CD4-positive, alpha-beta T cell treated with Interleukin-12 subunit alpha and Interleukin-12 subunit beta, for 1 hour (primary cell): ENCODE data around the gene RRAS2.

ENCODE experiments used
- DNase-seq: peaks from one replicate; pipeline ENCODE4 v3.0.0-alpha.2; 2020

RRAS2 gene

DNA sequence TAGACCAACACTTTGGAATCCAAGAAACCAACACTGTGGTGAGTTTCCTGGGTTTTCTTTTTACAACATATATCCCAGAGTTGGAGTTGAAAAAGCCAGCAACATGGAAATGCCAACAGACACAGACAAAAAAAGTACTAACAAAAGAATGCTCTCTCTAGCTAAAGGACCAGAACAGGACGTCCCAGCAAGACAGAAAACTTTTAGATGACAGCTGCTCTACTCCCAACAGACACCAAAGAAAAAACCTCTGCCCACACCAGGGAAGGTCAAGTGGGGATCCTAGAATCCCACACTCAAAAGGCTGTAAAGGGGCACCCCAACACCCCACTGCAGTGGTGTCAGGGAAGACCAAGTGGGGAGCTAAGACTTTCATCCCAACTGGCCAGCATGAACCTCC, 23.3 kb downstream of the RRAS2 start:
- no peak for DNase-seq

DNA sequence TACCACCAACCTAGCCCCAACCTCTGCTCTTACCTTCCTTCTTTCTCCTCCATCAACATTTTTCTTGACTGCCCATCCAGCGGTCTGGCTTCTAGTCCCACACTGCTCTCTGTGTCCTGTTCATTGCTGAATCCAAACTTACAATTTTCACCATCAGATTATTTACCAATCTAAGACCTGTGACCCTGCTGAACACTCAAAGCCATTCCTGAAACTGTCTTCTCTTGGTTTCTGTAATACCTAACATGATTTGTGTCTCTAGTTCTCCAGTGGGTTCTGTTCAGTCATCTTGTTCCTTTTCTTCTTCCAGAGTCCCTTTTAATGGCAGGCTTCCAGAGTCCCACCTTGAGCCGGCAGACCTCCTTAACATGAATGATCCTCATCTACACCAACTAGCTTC, 24.1 kb downstream of the RRAS2 start:
- no peak for DNase-seq

DNA sequence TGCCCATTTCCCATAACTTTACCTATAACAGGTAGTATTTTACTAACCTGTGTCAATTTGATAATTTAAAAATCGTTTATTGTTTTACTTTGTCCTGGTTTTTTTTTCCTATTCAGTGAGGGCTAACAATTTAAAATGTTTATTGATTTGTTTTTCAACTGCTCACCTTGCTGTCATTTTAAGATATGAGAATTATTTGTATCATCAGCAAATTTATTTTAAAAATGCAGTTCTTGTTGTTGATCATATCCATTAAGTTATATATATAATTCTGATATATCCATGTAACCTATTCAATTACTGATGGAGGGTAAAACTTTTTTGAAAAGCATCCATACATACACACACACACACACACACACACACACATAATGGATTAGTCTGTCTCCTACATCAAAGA, 24.8 kb downstream of the RRAS2 start:
- DNase-seq: no peak

DNA sequence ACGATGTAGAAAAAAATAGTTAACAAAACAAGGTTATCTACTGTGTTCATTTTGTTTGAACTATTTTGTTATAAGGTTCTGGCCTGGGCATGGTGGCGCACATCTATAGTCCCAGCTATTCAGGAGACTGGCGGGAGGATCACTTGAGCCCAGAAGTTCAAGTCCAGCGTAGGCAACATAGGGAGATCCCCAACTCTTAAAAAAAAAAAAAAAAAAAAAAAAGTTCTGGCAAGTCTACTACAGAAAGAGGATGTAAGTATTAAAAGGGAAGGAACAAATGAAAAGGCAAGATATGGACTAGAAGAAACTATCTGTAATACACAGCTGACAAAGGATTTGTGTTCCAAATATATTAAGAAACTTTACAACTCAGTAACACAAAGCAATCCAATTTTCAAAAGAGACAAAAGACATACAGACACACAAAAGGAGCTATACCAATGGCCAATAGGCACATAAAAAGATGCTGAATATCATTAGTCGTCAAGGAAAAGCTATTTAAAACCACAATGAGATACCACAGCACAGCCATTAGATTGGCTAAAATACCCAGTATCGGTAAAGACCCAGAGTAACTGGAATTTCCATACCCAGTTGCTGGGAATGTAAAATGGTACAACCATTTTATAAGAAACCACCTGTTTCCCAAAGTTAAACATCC, 27.4 kb downstream of the RRAS2 start:
- no peak for DNase-seq

DNA sequence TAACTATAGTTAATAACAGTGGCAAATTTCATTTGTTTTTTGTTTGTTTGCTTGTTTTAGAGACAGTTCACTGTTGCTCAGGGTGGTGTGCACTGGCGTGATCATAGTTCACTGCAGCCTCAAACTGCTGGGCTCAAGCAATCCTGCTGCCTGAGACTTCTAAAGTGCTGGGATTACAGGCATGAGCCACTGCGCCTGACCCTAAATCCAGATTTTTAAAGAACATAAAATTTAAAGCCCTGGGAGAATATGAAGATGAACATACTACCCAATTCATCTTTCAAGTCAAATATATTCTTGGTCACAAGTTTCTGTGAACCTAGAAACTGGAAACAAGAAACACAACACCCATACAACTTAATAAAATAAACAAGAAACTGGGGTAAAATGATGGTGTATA, 28.1 kb downstream of the RRAS2 start:
- no peak for DNase-seq

DNA sequence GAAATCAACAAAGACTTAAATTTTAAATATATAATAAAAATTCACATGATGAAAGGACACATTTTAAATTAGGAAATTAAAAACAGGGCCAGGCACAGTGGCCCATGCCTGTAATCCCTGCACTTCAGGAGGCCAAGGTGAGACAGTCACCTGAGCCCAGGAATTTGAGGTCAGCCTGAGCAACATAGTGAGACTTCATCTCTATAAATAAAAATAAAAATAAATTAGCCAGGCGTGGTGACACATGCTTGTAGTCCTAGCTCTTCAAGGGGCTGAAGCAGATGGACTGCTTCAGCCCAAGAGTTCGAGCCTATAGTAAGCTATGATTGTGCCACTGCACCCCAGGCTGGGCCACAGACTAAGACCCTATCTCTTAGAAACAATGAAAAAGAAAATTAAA, 29.3 kb downstream of the RRAS2 start:
- no peak for DNase-seq

DNA sequence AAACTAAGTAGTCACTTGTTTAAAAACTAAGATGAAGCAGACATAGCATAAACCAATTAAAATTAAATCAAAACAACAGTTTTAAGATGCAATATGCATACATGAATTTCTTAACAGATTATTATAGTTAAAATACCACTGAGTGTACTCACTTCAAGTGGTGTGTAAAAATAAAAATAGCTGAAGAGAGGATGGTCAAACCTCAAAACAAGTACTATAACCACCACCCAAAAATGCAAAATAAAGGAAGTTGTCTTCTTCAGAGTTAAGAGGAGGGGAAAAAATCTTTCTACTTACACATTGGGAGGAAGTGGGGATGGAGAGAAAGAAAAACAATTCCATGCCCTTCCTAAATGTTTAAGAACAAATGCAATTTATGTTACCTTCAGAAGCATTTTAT, 31.9 kb downstream of the RRAS2 start:
- no peak for DNase-seq

DNA sequence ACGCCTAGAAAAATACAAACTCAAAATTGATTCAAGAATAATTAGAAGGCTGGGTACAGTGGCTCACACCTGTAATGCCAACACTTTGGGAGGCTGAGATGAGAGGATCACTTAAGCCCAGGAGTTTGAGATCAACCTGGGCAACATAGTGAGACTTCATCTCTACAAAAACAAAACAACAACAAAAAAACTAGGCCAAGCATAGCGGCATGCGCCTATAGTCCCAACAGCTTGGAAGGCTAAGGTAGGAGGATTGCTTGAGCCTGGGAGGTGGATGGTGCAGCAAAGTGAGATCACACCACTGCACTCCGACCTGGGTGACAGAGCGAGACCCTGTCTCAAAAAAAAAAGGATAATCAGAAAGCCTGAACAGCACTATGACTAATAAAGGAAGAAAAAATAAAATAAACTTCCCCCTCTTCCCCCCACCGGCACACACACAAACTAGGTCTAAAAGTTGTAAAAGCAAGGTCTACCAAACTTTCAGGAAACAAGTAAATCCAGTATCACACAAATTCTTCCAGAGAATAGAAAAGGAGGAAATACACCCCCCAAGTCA, 35.8 kb downstream of the RRAS2 start:
- no peak for DNase-seq

DNA sequence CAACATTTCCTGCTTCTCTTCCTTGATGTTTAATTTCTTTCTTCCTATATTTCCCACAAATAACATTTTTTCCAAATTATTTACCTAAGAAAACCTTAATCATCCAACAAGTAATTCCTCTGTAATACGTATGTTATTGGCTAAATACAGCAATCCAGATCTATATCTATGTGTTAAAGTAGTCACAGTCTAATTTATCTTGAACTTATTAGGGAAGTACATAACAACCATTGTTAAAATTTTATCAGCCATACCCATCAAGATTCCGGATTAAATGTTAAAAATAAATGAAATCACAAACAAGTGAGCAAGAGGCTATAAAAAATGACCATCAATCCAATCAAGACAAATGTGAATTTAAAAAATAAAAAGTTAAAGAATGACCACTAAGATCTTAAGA, 36.5 kb downstream of the RRAS2 start:
- no peak for DNase-seq

DNA sequence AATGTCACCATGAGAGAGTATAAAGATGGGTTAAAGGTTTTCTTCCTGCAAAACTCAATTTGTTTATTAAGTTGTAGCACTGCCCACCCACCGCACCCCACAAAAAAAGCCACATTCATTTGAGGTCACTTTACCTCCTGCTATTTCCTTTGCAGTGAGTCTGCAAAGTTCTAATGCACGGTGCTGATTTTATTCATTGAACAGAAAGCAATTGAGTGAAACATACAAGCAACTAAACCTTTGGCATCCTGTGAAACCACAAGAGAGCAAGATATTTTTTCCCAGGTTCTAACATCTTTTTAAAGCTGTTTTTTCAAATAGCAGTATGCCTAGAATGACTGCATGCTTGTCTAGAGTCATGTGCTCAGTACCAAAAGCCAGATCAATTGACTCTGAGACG, 39.0 kb downstream of the RRAS2 start:
- DNase-seq: peak; percentile 52

DNA sequence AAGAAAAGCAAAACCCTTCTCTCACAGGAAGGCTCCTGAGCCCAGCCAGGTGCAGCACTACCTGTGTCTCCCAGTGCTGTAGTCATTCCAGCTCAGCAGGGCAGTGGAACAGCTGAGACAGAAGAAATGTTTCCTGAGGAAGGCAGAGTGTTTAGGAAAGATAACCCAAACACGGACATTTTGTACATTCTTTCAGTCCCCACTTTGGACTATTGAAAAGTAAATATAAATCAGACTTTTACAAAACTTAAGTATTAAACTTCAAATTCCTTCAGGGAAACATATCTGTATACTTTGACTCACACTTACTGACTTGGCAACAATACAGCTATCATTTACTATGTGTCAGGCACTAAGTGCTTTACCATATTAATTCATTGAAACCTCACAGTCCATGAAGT, 40.4 kb downstream of the RRAS2 start:
- no peak for DNase-seq

DNA sequence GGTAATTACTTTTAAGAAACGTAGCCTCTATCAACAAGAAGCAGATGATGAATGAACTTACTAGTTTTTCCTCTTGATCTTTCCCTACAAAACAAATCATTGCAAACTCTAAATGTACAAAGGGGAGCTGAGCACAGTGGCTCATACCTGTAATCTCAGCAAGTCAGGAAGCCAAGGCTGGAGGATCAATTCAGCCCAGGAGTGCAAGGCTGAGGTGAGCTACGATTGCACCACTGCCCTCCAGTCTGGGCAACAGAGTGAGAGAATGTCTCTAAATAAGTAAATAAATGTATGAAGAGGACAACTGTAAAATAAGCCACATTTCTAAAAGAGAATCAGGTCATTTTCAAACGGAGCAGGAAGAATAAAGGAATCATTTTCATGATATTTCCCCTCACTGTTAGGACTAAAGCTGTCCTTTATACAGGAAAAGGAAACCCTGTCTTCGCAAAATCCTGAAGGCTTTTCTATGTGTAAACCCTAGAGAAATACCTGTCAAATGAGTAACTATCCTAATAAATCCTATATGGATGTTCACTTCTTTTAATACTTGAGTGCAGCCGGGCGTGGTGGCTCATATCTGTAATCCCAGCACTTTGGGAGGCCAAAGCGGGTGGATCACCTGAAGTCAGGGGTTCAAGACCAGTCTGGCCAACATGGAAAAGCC, 41.2 kb downstream of the RRAS2 start:
- no peak for DNase-seq

DNA sequence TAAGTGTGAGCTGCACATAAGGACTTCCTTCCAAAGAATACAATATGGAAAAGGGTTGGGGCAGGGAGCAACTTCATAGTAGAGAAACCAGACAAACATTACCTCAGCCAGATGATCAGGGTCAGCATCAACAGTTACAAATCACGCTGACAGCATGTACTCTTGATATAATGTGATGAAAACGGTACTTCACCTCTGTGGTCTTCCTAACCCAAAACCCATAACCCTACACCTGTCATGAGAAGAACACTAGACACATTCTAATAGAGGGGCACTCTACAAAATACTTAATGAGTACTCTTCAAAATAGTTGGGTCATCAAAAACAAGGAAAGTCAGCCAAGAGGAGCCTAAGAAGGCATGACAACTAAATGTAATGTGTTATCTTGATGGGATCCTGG, 43.9 kb downstream of the RRAS2 start:
- no peak for DNase-seq

DNA sequence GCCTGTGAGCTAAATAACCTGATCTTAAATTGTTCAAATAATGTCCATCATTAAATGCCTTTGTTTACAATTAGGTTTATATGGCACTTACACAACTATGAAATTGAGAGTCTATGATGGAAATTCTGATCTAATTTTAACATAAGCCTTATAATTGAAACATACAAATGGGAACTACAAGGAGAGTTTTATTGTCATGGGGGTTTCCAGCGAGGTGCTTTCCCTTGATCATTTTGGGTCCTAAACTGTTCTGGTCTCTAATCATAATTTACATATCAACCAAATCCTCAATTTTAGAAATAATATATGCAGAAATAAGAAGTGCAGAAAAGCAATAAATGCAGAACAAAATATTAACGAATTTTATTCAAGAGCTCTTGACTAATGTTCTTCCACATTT, 44.9 kb downstream of the RRAS2 start:
- DNase-seq: no peak

DNA sequence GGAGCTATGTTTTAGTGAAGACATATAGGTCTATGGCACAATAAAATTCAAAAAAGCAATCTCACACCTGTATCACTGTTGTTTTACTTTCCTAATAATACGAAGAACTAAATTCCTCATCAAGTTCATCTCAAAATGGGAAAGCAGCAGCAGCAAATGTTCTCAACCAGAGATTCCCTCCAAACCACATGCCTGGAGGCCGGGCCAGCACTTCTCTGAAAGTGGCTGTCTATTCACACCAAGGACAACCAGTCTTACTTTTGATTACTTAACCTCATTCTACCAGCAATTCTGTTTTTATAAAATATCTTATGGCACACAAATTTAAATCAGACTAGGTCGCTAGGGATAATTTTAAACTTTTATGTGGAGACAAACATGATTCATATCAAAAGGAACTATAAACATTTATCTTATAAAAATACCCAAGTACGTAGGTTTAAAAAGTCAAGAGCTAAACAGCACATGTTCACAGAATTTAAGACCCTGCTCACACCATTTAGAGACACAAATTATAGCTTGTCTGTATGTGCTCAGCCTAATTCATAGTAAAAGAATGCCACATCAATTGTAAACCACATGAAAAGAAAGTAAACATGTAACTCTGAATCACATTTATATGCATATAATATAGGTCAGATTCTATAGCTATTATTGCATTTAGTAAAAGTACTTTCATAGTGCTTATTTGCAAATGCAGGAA, 46.1 kb downstream of the RRAS2 start:
- no peak for DNase-seq

DNA sequence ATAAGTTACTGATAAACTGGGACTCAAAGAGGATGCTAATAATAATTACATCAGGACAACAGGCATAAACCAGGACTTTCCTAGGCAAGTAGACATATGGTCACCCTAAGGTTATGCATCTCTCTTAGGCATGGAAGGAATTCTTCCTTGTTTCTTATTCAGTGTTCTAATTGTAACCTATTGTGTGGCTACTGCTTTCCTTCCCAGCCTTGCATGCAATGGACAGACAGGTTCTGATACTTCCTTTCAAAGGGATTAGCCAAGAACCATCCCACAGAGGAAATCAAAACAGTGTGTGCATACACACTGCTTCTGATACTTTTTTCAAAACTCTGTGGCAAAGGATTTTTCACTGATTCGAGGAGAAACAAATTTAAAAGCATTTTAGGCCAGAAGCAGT, 48.3 kb downstream of the RRAS2 start:
- no peak for DNase-seq

DNA sequence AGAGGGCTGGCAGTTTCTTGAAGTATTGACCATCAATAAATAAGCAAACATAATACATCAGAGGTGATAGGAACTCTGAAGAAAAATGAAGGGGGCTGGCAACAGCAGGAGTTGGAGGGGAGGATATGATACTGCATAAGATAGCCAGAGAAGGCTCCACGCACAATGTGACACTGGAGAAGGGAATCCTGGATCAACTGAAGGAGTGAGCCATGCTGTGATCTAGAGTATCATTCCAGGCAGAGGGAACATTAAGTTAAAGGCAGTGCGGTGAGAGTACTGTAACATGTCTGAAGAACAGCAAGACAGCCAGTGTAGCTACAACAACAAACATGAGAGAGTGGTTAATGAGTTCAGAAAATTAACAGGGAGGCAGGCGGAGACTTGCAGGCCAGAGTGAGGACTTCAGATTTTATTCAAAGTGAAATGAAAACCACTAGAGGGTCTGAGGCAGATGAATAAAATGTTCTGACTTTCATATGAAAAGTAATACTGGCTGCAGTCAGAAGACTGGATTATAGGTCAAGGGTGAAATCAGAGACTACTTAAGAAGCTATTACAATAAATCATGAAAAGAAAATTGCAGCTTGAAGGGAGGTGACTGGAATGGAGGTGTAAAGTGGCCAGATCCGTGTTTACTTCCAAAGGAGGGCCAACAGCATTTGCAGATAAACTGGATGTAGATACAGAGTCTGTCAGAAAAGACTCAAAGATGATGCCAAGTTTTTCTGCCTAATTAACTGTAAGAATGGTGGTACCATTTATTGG, 49.4 kb downstream of the RRAS2 start:
- DNase-seq: no peak

DNA sequence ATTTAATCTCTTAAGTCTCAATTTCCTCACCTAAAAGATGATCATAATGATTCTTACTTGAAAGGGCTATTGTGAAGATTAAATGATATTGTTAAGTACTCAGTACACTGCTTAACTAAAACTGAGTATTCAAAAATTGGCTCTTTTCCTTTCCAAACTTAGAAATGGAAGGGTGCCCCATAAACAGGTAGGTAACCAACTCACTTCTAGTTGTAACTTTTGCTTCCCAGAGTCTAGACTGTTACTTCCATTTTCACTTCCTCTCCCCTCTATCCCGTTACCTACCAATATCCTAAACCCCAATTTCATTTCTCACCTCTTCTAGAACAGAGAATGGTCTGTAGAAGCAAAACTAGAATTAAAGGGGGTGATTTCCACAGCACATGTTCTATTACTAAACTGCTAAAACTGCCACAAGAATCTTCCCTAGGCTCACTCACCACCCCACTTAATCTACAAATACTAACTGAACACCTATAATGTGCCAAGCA, 50.0 kb downstream of the RRAS2 start:
- DNase-seq: no peak

DNA sequence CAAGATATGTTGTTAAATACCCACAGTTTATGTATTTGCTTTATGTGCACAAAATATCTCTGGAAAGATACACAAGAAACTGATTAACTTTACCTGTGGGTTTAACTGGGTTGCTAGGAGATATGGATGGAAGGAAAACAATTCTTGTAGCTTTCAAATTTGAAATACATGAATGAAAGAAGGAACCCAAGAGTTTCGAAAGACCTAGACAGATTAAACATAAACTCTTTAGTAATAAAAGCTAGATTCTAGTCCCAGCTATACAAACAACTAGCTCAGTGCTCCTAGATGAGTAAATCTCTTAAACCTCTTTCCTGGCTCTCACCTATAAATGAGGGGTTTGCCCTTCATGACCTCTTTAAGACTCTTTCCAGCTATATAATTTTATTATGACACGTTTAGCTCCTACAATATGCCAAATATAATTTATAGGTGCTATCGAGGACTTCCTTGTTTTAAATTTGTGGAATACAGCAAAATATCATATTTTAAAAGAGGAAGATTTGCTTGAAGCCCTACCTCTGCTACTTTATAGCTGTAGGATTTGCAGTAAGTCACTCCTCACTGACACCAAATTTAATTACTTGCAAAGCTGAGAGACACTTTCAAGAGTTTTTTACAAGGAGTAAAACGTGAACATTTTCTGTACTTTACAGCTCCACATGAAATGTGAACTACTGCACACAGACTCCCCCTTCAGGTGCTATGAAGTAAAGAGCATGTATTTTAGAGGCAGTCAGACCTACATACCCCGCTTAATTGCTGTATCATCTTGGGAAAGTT, 50.7 kb downstream of the RRAS2 start:
- DNase-seq: peak; percentile 41

DNA sequence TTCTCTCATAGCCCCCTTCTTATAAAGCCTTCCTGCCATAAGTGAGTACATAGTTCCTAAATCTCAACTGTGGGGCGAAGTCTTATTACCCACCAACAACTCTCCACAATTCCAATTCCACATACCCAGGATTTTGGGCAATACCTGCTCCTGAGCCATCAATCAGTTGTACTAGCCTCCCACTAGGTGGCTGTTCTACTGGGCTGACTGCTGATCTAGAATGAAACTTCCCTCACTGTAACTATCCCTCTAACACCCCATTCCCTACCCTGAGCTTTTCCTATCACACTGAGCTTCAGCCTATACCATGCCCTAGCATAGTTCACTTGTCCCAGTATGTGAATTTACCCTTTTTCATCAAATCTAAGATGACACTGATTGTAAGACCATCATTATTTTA, 52.5 kb downstream of the RRAS2 start:
- DNase-seq: no peak

DNA sequence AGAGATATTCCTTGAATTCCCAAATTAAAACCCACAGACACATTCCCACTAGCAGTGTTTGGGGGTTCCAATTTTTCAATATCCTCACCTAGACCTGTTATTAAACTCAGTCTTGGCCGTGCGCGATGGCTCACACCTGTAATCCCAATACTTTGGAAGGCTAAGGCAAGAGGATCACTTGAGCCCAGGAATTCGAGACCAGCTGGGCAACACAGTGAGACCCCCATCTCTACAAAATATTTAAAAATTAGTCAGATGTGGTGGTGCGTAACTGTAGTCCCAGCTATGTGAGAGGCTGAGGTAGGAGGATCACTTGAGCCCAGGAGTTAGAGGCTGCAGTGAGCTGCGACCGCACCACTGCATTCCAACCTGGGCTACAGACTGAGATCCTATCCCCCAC, 53.3 kb downstream of the RRAS2 start:
- no peak for DNase-seq

DNA sequence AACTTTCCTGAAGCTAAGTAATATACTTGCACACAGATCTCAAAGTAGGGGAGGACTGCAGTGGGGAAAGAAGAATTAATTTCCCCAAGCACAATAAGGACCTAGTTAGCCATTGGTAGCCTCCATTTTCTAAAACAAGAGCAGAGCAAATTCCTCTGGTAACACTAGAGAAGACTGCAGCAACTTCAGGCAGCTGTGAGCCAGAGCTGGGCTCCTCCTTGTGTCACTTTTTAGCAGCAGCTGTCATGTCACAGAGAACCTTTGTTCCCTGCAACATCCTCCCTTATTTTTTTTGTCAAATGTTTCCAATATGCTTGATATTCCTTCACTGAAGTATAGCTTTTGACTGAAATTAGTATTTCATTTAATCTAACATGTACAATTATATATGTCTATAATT, 54.4 kb downstream of the RRAS2 start:
- no peak for DNase-seq
